ENCODE results near the gene FAM236D.
"Not testable (repeated sequence)": the region's sequence is repeated elsewhere in the genome, so short reads cannot be mapped to it uniquely, and the experiment has no call there.

The FAM236D gene

GRCh38 chrX:72783365-72783936 lies 24.6 kb downstream of the FAM236D start:
- not testable (repeated sequence) for H4K5ac ChIP-seq (ENCODE audit: low read length); H3K27me3 ChIP-seq (ENCODE audit: insufficient read depth, low read length, poor library complexity); H3K27ac ChIP-seq (ENCODE audit: low read depth, low read length); DNase-seq; H3K9ac ChIP-seq (ENCODE audit: low read length); H3K4me2 ChIP-seq (ENCODE audit: low read length); H3K79me2 ChIP-seq (ENCODE audit: control insufficient read depth, insufficient read depth, low read length); H3K36me3 ChIP-seq (ENCODE audit: control insufficient read depth, insufficient read depth, low read length); H3K4ac ChIP-seq (ENCODE audit: low read depth, low read length); H2AK5ac ChIP-seq (ENCODE audit: low read length); H2BK120ac ChIP-seq (ENCODE audit: low read depth, low read length); H2BK15ac ChIP-seq (replicated peaks; ENCODE audit: low read depth); H3K23ac ChIP-seq (ENCODE audit: low read length); H3K79me1 ChIP-seq (ENCODE audit: low read length); H3K56ac ChIP-seq (ENCODE audit: low read length); H2BK5ac ChIP-seq (ENCODE audit: low read length); H4K8ac ChIP-seq (ENCODE audit: low read depth, low read length); H3K18ac ChIP-seq (ENCODE audit: low read length); H3K4me1 ChIP-seq (ENCODE audit: control insufficient read depth, low read depth, low read length); H3K4me3 ChIP-seq (ENCODE audit: low read length)
- no CpG with 5 or more reads among the region's 8 CpGs for WGBS (ENCODE audit: extremely low coverage, insufficient coverage, low lambda C conversion rate)

GRCh38 chrX:72782560-72782959 lies 25.4 kb downstream of the FAM236D start, which contains the start of gene FAM236B:
TSS of gene FAM236B (minus strand) at chrX:72782660. CDS start at chrX:72782560, 100 bp downstream.
- not testable (repeated sequence) for H2BK15ac ChIP-seq (replicated peaks; ENCODE audit: low read depth); H2BK120ac ChIP-seq (ENCODE audit: low read depth, low read length); H3K36me3 ChIP-seq (ENCODE audit: control insufficient read depth, insufficient read depth, low read length); H3K27me3 ChIP-seq (ENCODE audit: insufficient read depth, low read length, poor library complexity); H3K18ac ChIP-seq (ENCODE audit: low read length); H3K27ac ChIP-seq (ENCODE audit: low read depth, low read length); H3K4me2 ChIP-seq (ENCODE audit: low read length); DNase-seq; H4K8ac ChIP-seq (ENCODE audit: low read depth, low read length); H3K4me3 ChIP-seq (ENCODE audit: low read length); H3K9ac ChIP-seq (ENCODE audit: low read length); H3K23ac ChIP-seq (ENCODE audit: low read length); H3K4me1 ChIP-seq (ENCODE audit: control insufficient read depth, low read depth, low read length); H4K5ac ChIP-seq (ENCODE audit: low read length); H3K79me2 ChIP-seq (ENCODE audit: control insufficient read depth, insufficient read depth, low read length); H2BK5ac ChIP-seq (ENCODE audit: low read length); H2AK5ac ChIP-seq (ENCODE audit: low read length); H3K56ac ChIP-seq (ENCODE audit: low read length); H3K4ac ChIP-seq (ENCODE audit: low read depth, low read length); H3K79me1 ChIP-seq (ENCODE audit: low read length)
- no CpG with 5 or more reads among the region's 15 CpGs for WGBS (ENCODE audit: extremely low coverage, insufficient coverage, low lambda C conversion rate)

- H3K56ac ChIP-seq (ENCODE audit: low read length); DNase-seq; H3K36me3 ChIP-seq (ENCODE audit: control insufficient read depth, insufficient read depth, low read length); H3K23ac ChIP-seq (ENCODE audit: low read length); H3K4me2 ChIP-seq (ENCODE audit: low read length); H3K4me1 ChIP-seq (ENCODE audit: control insufficient read depth, low read depth, low read length); H2BK5ac ChIP-seq (ENCODE audit: low read length); H3K4me3 ChIP-seq (ENCODE audit: low read length); H3K27me3 ChIP-seq (ENCODE audit: insufficient read depth, low read length, poor library complexity); H4K5ac ChIP-seq (ENCODE audit: low read length); H3K79me2 ChIP-seq (ENCODE audit: control insufficient read depth, insufficient read depth, low read length); H3K79me1 ChIP-seq (ENCODE audit: low read length); H2BK15ac ChIP-seq (replicated peaks; ENCODE audit: low read depth); H3K18ac ChIP-seq (ENCODE audit: low read length); H3K9ac ChIP-seq (ENCODE audit: low read length); H2AK5ac ChIP-seq (ENCODE audit: low read length); H2BK120ac ChIP-seq (ENCODE audit: low read depth, low read length); H4K8ac ChIP-seq (ENCODE audit: low read depth, low read length); H3K4ac ChIP-seq (ENCODE audit: low read depth, low read length); H3K27ac ChIP-seq (ENCODE audit: low read depth, low read length): not testable (repeated sequence)
- no CpG with 5 or more reads among the region's 6 CpGs for WGBS (ENCODE audit: extremely low coverage, insufficient coverage, low lambda C conversion rate)
These were observed 29.9 kb downstream of the FAM236D start for GRCh38 chrX:72778146-72778545.

GRCh38 chrX:72777467-72777790 lies 30.6 kb downstream of the FAM236D start:
- not testable (repeated sequence) for H2BK5ac ChIP-seq (ENCODE audit: low read length); H3K27ac ChIP-seq (ENCODE audit: low read depth, low read length); H3K23ac ChIP-seq (ENCODE audit: low read length); H3K36me3 ChIP-seq (ENCODE audit: control insufficient read depth, insufficient read depth, low read length); H2BK15ac ChIP-seq (replicated peaks; ENCODE audit: low read depth); H3K79me2 ChIP-seq (ENCODE audit: control insufficient read depth, insufficient read depth, low read length); H3K4me1 ChIP-seq (ENCODE audit: control insufficient read depth, low read depth, low read length); H3K79me1 ChIP-seq (ENCODE audit: low read length); H2BK120ac ChIP-seq (ENCODE audit: low read depth, low read length); H3K27me3 ChIP-seq (ENCODE audit: insufficient read depth, low read length, poor library complexity); DNase-seq; H2AK5ac ChIP-seq (ENCODE audit: low read length); H3K56ac ChIP-seq (ENCODE audit: low read length); H3K9ac ChIP-seq (ENCODE audit: low read length); H3K4me2 ChIP-seq (ENCODE audit: low read length); H4K5ac ChIP-seq (ENCODE audit: low read length); H3K4ac ChIP-seq (ENCODE audit: low read depth, low read length); H4K8ac ChIP-seq (ENCODE audit: low read depth, low read length); H3K4me3 ChIP-seq (ENCODE audit: low read length); H3K18ac ChIP-seq (ENCODE audit: low read length)
- WGBS (ENCODE audit: extremely low coverage, insufficient coverage, low lambda C conversion rate), result no CpG with 5 or more reads among the region's 15 CpGs

GRCh38 chrX:72776653-72777466 lies 31.1 kb downstream of the FAM236D start, which contains the start of gene DMRTC1B:
TSS of gene DMRTC1B (plus strand) at chrX:72776890. CDS start at chrX:72845136, 68,246 bp downstream.
- H3K79me2 ChIP-seq (ENCODE audit: control insufficient read depth, insufficient read depth, low read length); H4K8ac ChIP-seq (ENCODE audit: low read depth, low read length); H2BK15ac ChIP-seq (replicated peaks; ENCODE audit: low read depth); H3K56ac ChIP-seq (ENCODE audit: low read length); H2AK5ac ChIP-seq (ENCODE audit: low read length); H3K18ac ChIP-seq (ENCODE audit: low read length); H3K27ac ChIP-seq (ENCODE audit: low read depth, low read length); H3K36me3 ChIP-seq (ENCODE audit: control insufficient read depth, insufficient read depth, low read length); H3K9ac ChIP-seq (ENCODE audit: low read length); H3K4ac ChIP-seq (ENCODE audit: low read depth, low read length); H3K23ac ChIP-seq (ENCODE audit: low read length); H4K5ac ChIP-seq (ENCODE audit: low read length); H2BK5ac ChIP-seq (ENCODE audit: low read length); H3K4me3 ChIP-seq (ENCODE audit: low read length); H3K4me1 ChIP-seq (ENCODE audit: control insufficient read depth, low read depth, low read length); H3K79me1 ChIP-seq (ENCODE audit: low read length); DNase-seq; H2BK120ac ChIP-seq (ENCODE audit: low read depth, low read length); H3K4me2 ChIP-seq (ENCODE audit: low read length); H3K27me3 ChIP-seq (ENCODE audit: insufficient read depth, low read length, poor library complexity): not testable (repeated sequence)
- no CpG with 5 or more reads among the region's 44 CpGs for WGBS (ENCODE audit: extremely low coverage, insufficient coverage, low lambda C conversion rate)

All from mesendoderm (in vitro differentiated cells).